ENCODE data around the gene CRNKL1. TPM values are rescaled to one million over a fixed set of nuclear protein-coding genes. Genes with fewer than 3 reads are reported as not detected.

The CRNKL1 gene
- polyA plus RNA-seq, 1 donor (not counting 4 experiments of a cell fraction or from before 2014, with no cell fraction given): 11.0 TPM

GRCh38 chr20:20010639-20011500 is 41.4 kb downstream of the CRNKL1 start:
- TF ChIP-seq EZH2 (IDR thresholded peaks at IDR 0.05; ENCODE audit: low read length) (no peak), CTCF (optimal IDR thresholded peaks at IDR 0.05 in 1 of 3, IDR thresholded peaks at IDR 0.05 in 1 of 3, conservative IDR thresholded peaks at IDR 0.05 in 1 of 3; ENCODE audit: extremely low read depth in 1 of 3, insufficient read depth in 2 of 3, low read length in 3 of 3) (no peak)
- Histone ChIP-seq H3K79me2 (ENCODE audit: control insufficient read depth, insufficient read depth, low read length) (no peaks in the 10 kb centered on the region), H3K4me3 (ENCODE audit: control insufficient read depth in 2 of 3, extremely low read depth in 1 of 3, insufficient read depth in 2 of 3, low read depth in 1 of 3, low read length in 3 of 3) (no peak overlapping the region), H3K36me3 (ENCODE audit: control insufficient read depth in 2 of 2, extremely low read depth in 1 of 2, insufficient read depth in 2 of 2, low read length in 2 of 2) (no peaks in the 10 kb centered on the region), H3K27me3 (ENCODE audit: control insufficient read depth, extremely low read depth, insufficient read depth, low read length) (no peaks in the 10 kb centered on the region), H3K27ac (ENCODE audit: control insufficient read depth, insufficient read depth, low read length) (no peak overlapping the region), H3K9ac (ENCODE audit: control insufficient read depth, extremely low read depth, insufficient read depth, low read length) (no peak overlapping the region), H3K4me1 (ENCODE audit: control insufficient read depth, extremely low read depth, insufficient read depth, low read length) (no peaks in the 10 kb centered on the region), H3K4me2 (ENCODE audit: control insufficient read depth, extremely low read depth, insufficient read depth, low read depth, low read length) (no peak overlapping the region), H2AFZ (ENCODE audit: control insufficient read depth, low read length) (no peak overlapping the region), H4K20me1 (ENCODE audit: control insufficient read depth, extremely low read depth, insufficient read depth, low read length) (no peaks in the 10 kb centered on the region), H3K9me1 (ENCODE audit: control insufficient read depth, extremely low read depth, insufficient read depth, low read length) (no peaks in the 10 kb centered on the region), H3K9me3 (ENCODE audit: control insufficient read depth, low read depth, low read length) (no peaks in the 10 kb centered on the region)
- DNase-seq (ENCODE audit: low read depth, low spot score): no peak
- dilution Hi-C loops (cut with MboI; ENCODE audit: extremely low pct_ligation_motif_present, low sequenced_read_pairs): no loop called here
- FAIRE-seq: no peak

GRCh38 chr20:20009784-20010253 is 42.4 kb downstream of the CRNKL1 start:
- Histone ChIP-seq H3K4me3 (ENCODE audit: control insufficient read depth in 2 of 3, extremely low read depth in 1 of 3, insufficient read depth in 2 of 3, low read depth in 1 of 3, low read length in 3 of 3) (no peak overlapping the region), H3K79me2 (ENCODE audit: control insufficient read depth, insufficient read depth, low read length) (no peaks in the 10 kb centered on the region), H3K27me3 (ENCODE audit: control insufficient read depth, extremely low read depth, insufficient read depth, low read length) (no peaks in the 10 kb centered on the region), H3K4me1 (ENCODE audit: control insufficient read depth, extremely low read depth, insufficient read depth, low read length) (no peaks in the 10 kb centered on the region), H4K20me1 (ENCODE audit: control insufficient read depth, extremely low read depth, insufficient read depth, low read length) (no peaks in the 10 kb centered on the region), H3K4me2 (ENCODE audit: control insufficient read depth, extremely low read depth, insufficient read depth, low read depth, low read length) (no peak overlapping the region), H2AFZ (ENCODE audit: control insufficient read depth, low read length) (no peak overlapping the region), H3K9me1 (ENCODE audit: control insufficient read depth, extremely low read depth, insufficient read depth, low read length) (no peaks in the 10 kb centered on the region), H3K9me3 (ENCODE audit: control insufficient read depth, low read depth, low read length) (no peaks in the 10 kb centered on the region), H3K27ac (ENCODE audit: control insufficient read depth, insufficient read depth, low read length) (no peak overlapping the region), H3K36me3 (ENCODE audit: control insufficient read depth in 2 of 2, extremely low read depth in 1 of 2, insufficient read depth in 2 of 2, low read length in 2 of 2) (no peaks in the 10 kb centered on the region), H3K9ac (ENCODE audit: control insufficient read depth, extremely low read depth, insufficient read depth, low read length) (no peak overlapping the region)
- DNase-seq (ENCODE audit: low read depth, low spot score) (no peak), FAIRE-seq (no peak)
- TF ChIP-seq EZH2 (IDR thresholded peaks at IDR 0.05; ENCODE audit: low read length): no peak
- TF ChIP-seq CTCF (optimal IDR thresholded peaks at IDR 0.05 in 1 of 3, IDR thresholded peaks at IDR 0.05 in 1 of 3, conservative IDR thresholded peaks at IDR 0.05 in 1 of 3; ENCODE audit: extremely low read depth in 1 of 3, insufficient read depth in 2 of 3, low read length in 3 of 3): no peak
- dilution Hi-C loops (cut with MboI; ENCODE audit: extremely low pct_ligation_motif_present, low sequenced_read_pairs): no loop called here

All from keratinocyte (primary cell).